ENCODE results near the gene XPNPEP2.

GRCh38 chrX:129759576-129760061 lies 20.8 kb downstream of the XPNPEP2 start:
- no peak for TF ChIP-seq EZH2 (IDR thresholded peaks at IDR 0.05; ENCODE audit: borderline replicate concordance, low read length)
- TF ChIP-seq, protein P1, sequence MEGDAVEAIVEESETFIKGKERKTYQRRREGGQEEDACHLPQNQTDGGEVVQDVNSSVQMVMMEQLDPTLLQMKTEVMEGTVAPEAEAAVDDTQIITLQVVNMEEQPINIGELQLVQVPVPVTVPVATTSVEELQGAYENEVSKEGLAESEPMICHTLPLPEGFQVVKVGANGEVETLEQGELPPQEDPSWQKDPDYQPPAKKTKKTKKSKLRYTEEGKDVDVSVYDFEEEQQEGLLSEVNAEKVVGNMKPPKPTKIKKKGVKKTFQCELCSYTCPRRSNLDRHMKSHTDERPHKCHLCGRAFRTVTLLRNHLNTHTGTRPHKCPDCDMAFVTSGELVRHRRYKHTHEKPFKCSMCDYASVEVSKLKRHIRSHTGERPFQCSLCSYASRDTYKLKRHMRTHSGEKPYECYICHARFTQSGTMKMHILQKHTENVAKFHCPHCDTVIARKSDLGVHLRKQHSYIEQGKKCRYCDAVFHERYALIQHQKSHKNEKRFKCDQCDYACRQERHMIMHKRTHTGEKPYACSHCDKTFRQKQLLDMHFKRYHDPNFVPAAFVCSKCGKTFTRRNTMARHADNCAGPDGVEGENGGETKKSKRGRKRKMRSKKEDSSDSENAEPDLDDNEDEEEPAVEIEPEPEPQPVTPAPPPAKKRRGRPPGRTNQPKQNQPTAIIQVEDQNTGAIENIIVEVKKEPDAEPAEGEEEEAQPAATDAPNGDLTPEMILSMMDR (conservative IDR thresholded peaks at IDR 0.05 in 1 of 2, IDR thresholded peaks at IDR 0.05 in 1 of 2; ENCODE audit: extremely low read depth in 1 of 2, insufficient read depth in 1 of 2, low read depth in 1 of 2, low read length in 2 of 2): peak in 1 of 2 donors; percentile 24

Data from mammary epithelial cell (primary cell).